ENCODE measurements around the gene CLEC5A.
"Not testable (repeated sequence)": the region's sequence is repeated elsewhere in the genome, so short reads cannot be mapped to it uniquely, and the experiment has no call there.

Gene CLEC5A

DNA sequence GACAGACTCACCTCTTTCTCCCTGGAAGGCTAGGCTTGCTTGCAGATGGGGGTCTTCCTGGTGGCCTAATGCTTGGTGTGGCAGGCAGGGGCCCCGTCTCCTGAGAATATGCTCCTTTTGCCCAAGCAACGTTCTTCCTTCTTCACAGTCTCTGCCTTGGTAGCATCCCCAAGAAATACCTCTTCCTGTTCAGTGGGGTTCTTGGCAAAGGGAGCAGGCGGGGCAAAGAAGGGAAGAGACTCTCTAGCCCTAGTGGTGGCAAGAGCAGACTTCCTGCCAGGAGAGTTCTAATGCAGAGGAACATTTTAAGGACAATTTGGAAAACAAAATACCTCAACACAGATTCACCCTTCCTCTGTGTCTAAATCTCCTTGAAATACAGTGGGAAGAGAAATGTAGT lies at the start of gene CLEC5A:
TSS of gene CLEC5A (minus strand) at position 179 of the 400 bp plus-strand sequence. CDS start 682 bp downstream, outside the sequence.
- H3K27me3 ChIP-seq (ENCODE audit: control insufficient read depth, insufficient read depth, low read length): no peaks in the 10 kb centered on the region
- no peaks in the 10 kb centered on the region for H3K9me3 ChIP-seq (ENCODE audit: control insufficient read depth, insufficient read depth, low read length)
- H3K36me3 ChIP-seq (ENCODE audit: control insufficient read depth, insufficient read depth, low read length): no peaks in the 10 kb centered on the region
- H3K9ac ChIP-seq (ENCODE audit: low read depth, low read length): no peak within 1 kb of the TSS
- no peak within 1 kb of the TSS for H3K27ac ChIP-seq (ENCODE audit: low read depth, low read length)
- H3K4me1 ChIP-seq (ENCODE audit: control insufficient read depth, insufficient read depth, low read length): no peaks in the 10 kb centered on the region
- H3K4me3 ChIP-seq (ENCODE audit: low read depth, low read length): no peak within 1 kb of the TSS

GRCh38 chr7:141993354-141993753 lies 46.6 kb upstream of the CLEC5A start:
- no peak overlapping the region for H3K27ac ChIP-seq (ENCODE audit: low read depth, low read length)

DNA sequence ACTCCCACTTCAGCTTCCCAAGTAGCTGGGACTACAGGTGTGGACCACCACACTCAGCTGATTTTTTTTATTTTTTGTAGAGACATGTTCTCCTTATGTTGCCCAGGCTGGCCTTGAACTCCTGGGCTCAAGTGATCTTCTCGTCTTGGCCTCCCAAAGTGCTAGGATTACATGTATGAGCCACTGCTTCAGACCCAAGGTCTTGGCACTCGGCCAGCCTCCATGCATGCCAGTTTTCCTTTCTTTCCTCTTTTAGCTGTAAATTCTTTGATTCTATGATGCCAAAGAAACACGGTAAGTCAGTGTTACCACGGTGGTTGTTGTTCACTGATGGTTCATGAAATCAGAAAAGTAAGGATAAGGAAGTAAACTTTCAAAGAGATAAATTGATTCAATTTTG lies 45.9 kb upstream of the CLEC5A start:
- H3K9ac ChIP-seq (ENCODE audit: low read depth, low read length): no peak overlapping the region
- no peaks in the 10 kb centered on the region for H3K9me3 ChIP-seq (ENCODE audit: control insufficient read depth, insufficient read depth, low read length)
- no peaks in the 10 kb centered on the region for H3K27me3 ChIP-seq (ENCODE audit: control insufficient read depth, insufficient read depth, low read length)
- H3K4me1 ChIP-seq (ENCODE audit: control insufficient read depth, insufficient read depth, low read length): no peaks in the 10 kb centered on the region
- no peaks in the 10 kb centered on the region for H3K36me3 ChIP-seq (ENCODE audit: control insufficient read depth, insufficient read depth, low read length)
- no peak overlapping the region for H3K27ac ChIP-seq (ENCODE audit: low read depth, low read length)
- no peak overlapping the region for H3K4me3 ChIP-seq (ENCODE audit: low read depth, low read length)

More at GRCh38 chr7:141993354-141993753, 46.6 kb upstream of the CLEC5A start:
- Histone ChIP-seq H3K9ac (ENCODE audit: low read depth, low read length) (no peak overlapping the region), H3K9me3 (ENCODE audit: control insufficient read depth, insufficient read depth, low read length) (no peaks in the 10 kb centered on the region), H3K27me3 (ENCODE audit: control insufficient read depth, insufficient read depth, low read length) (no peaks in the 10 kb centered on the region), H3K4me3 (ENCODE audit: low read depth, low read length) (no peak overlapping the region), H3K36me3 (ENCODE audit: control insufficient read depth, insufficient read depth, low read length) (no peaks in the 10 kb centered on the region), H3K4me1 (ENCODE audit: control insufficient read depth, insufficient read depth, low read length) (no peaks in the 10 kb centered on the region)

- no peaks in the 10 kb centered on the region for H3K27me3 ChIP-seq (ENCODE audit: control insufficient read depth, insufficient read depth, low read length)
- H3K4me3 ChIP-seq (ENCODE audit: low read depth, low read length): no peak overlapping the region
- H3K9me3 ChIP-seq (ENCODE audit: control insufficient read depth, insufficient read depth, low read length): no peaks in the 10 kb centered on the region
- H3K4me1 ChIP-seq (ENCODE audit: control insufficient read depth, insufficient read depth, low read length): no peaks in the 10 kb centered on the region
- no peak overlapping the region for H3K9ac ChIP-seq (ENCODE audit: low read depth, low read length)
- H3K27ac ChIP-seq (ENCODE audit: low read depth, low read length): no peak overlapping the region
- no peaks in the 10 kb centered on the region for H3K36me3 ChIP-seq (ENCODE audit: control insufficient read depth, insufficient read depth, low read length)
These were observed 45.4 kb upstream of the CLEC5A start for GRCh38 chr7:141992156-141992555.

DNA sequence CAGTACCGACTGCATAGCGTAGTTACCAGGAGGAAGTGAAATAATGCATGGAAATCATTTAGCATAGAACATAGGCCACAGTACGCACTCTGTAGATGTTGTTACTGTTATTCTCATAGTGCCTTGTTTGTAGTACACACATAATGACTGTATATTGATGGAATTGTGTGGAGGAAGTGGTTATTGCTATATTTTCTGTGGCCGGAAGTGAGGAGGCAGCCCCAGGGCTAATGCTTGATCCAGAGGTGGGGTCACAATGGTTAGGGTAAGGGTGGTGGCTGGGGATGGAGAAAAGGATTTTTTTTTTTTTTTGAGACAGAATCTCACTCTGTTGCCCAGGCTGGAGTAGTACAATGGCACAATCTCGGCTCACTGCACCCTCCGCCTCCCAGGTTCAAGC lies 44.4 kb upstream of the CLEC5A start:
- Histone ChIP-seq H3K4me3 (ENCODE audit: low read depth, low read length) (no peak overlapping the region), H3K27me3 (ENCODE audit: control insufficient read depth, insufficient read depth, low read length) (no peaks in the 10 kb centered on the region), H3K27ac (ENCODE audit: low read depth, low read length) (no peak overlapping the region), H3K36me3 (ENCODE audit: control insufficient read depth, insufficient read depth, low read length) (no peaks in the 10 kb centered on the region), H3K4me1 (ENCODE audit: control insufficient read depth, insufficient read depth, low read length) (no peaks in the 10 kb centered on the region), H3K9me3 (ENCODE audit: control insufficient read depth, insufficient read depth, low read length) (peaks cover 3% of the 10 kb centered on the region; the same call in 1 of the 2 replicates), H3K9ac (ENCODE audit: low read depth, low read length) (no peak overlapping the region)

DNA sequence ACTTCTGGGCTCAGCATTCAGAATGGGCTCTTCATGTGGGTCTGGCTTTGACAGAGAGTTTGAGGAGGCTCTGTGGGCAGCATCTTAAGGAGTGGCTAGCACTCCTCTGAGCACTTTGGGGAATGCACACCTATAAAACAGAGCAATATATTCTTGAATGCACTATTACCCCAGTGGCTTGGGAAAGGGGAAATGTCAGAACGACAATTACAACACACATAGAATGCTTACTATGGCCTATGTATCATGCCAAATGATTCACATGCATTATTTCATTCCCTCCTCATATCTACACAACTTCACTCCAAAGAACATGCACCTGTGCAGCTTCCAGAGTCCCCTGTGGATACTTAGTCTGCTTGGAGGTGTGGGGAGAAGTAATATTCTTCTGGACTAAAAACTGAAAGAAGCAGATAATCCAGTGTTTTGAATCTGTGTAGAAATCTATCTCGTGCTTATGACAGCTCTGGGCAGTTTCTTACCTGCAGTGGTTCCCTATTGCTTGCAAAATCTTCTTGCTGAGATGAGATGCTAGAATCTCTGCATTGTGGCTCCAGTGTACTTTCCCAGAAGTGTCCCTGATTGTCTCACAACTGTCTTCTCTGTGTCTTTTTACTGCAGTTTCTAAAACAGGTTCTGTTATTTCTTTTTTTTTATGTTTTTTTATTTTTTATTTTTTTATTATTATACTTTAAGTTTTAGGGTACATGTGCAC lies 43.4 kb upstream of the CLEC5A start:
- Histone ChIP-seq H3K9ac (ENCODE audit: low read depth, low read length) (no peak overlapping the region), H3K4me3 (ENCODE audit: low read depth, low read length) (no peak overlapping the region), H3K4me1 (ENCODE audit: control insufficient read depth, insufficient read depth, low read length) (no peaks in the 10 kb centered on the region), H3K9me3 (ENCODE audit: control insufficient read depth, insufficient read depth, low read length) (peaks cover 4% of the 10 kb centered on the region; the same call in 1 of the 2 replicates), H3K27me3 (ENCODE audit: control insufficient read depth, insufficient read depth, low read length) (no peaks in the 10 kb centered on the region), H3K27ac (ENCODE audit: low read depth, low read length) (no peak overlapping the region), H3K36me3 (ENCODE audit: control insufficient read depth, insufficient read depth, low read length) (no peaks in the 10 kb centered on the region)

DNA sequence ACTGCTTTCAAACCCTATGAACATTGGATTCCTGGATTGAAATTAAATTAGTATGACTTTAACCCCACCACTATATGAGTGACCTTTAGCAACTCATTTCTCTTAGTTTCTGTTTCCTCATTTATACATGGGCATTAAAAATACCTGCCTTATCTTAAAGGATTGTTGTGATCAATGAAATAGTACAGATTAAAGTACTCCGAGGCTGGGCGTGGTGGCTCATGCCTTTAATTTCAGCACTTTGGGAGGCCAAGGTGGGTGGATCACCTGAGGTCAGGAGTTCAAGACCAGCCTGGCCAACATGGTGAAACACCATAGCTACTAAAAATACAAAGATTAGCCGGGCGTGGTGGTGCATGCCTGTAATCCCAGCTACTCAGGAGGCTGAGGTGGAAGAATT lies 41.0 kb upstream of the CLEC5A start:
- not testable (repeated sequence) for H3K27ac ChIP-seq (ENCODE audit: low read depth, low read length); H3K4me3 ChIP-seq (ENCODE audit: low read depth, low read length); H3K4me1 ChIP-seq (ENCODE audit: control insufficient read depth, insufficient read depth, low read length); H3K36me3 ChIP-seq (ENCODE audit: control insufficient read depth, insufficient read depth, low read length); H3K9me3 ChIP-seq (ENCODE audit: control insufficient read depth, insufficient read depth, low read length); H3K27me3 ChIP-seq (ENCODE audit: control insufficient read depth, insufficient read depth, low read length); H3K9ac ChIP-seq (ENCODE audit: low read depth, low read length)

GRCh38 chr7:141986923-141987322 lies 40.1 kb upstream of the CLEC5A start:
- H3K36me3 ChIP-seq (ENCODE audit: control insufficient read depth, insufficient read depth, low read length): no peaks in the 10 kb centered on the region
- no peak overlapping the region for H3K27ac ChIP-seq (ENCODE audit: low read depth, low read length)
- no peak overlapping the region for H3K4me3 ChIP-seq (ENCODE audit: low read depth, low read length)
- H3K9ac ChIP-seq (ENCODE audit: low read depth, low read length): no peak overlapping the region
- peaks cover 4% of the 10 kb centered on the region; the same call in 1 of the 2 replicates for H3K9me3 ChIP-seq (ENCODE audit: control insufficient read depth, insufficient read depth, low read length)
- H3K4me1 ChIP-seq (ENCODE audit: control insufficient read depth, insufficient read depth, low read length): no peaks in the 10 kb centered on the region
- no peaks in the 10 kb centered on the region for H3K27me3 ChIP-seq (ENCODE audit: control insufficient read depth, insufficient read depth, low read length)

GRCh38 chr7:141985926-141986325 lies 39.2 kb upstream of the CLEC5A start:
- H3K36me3 ChIP-seq (ENCODE audit: control insufficient read depth, insufficient read depth, low read length); H3K4me3 ChIP-seq (ENCODE audit: low read depth, low read length); H3K27me3 ChIP-seq (ENCODE audit: control insufficient read depth, insufficient read depth, low read length); H3K27ac ChIP-seq (ENCODE audit: low read depth, low read length); H3K9me3 ChIP-seq (ENCODE audit: control insufficient read depth, insufficient read depth, low read length); H3K9ac ChIP-seq (ENCODE audit: low read depth, low read length); H3K4me1 ChIP-seq (ENCODE audit: control insufficient read depth, insufficient read depth, low read length): not testable (repeated sequence)

GRCh38 chr7:141979568-141979967 lies 32.8 kb upstream of the CLEC5A start:
- peaks cover 6% of the 10 kb centered on the region; the same call in 1 of the 2 replicates for H3K4me1 ChIP-seq (ENCODE audit: control insufficient read depth, insufficient read depth, low read length)
- no peak overlapping the region for H3K4me3 ChIP-seq (ENCODE audit: low read depth, low read length)
- H3K9me3 ChIP-seq (ENCODE audit: control insufficient read depth, insufficient read depth, low read length): no peaks in the 10 kb centered on the region
- H3K27me3 ChIP-seq (ENCODE audit: control insufficient read depth, insufficient read depth, low read length): no peaks in the 10 kb centered on the region
- H3K27ac ChIP-seq (ENCODE audit: low read depth, low read length): no peak overlapping the region
- H3K9ac ChIP-seq (ENCODE audit: low read depth, low read length): no peak overlapping the region
- no peaks in the 10 kb centered on the region for H3K36me3 ChIP-seq (ENCODE audit: control insufficient read depth, insufficient read depth, low read length)

DNA sequence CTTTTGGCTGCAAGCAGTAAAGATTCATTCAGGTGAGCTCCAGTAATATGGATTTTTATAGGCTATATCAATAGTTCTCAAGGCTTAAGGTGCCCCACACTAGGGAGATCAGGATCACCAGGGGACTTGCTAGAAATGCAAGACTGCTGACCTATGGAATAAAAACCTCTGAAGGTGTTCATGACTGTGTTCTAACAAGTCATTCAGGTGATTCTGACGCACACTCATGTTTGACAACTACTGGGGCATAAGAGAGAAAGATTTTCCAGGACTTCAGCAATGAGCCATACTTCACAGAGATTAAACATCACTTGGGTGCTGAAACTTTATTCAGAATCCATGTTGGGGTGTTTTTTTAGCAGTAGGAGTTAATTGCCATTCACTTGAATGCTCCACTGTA lies 31.6 kb upstream of the CLEC5A start:
- Histone ChIP-seq H3K27ac (ENCODE audit: low read depth, low read length) (no peak overlapping the region), H3K27me3 (ENCODE audit: control insufficient read depth, insufficient read depth, low read length) (no peaks in the 10 kb centered on the region), H3K9ac (ENCODE audit: low read depth, low read length) (no peak overlapping the region), H3K36me3 (ENCODE audit: control insufficient read depth, insufficient read depth, low read length) (no peaks in the 10 kb centered on the region), H3K9me3 (ENCODE audit: control insufficient read depth, insufficient read depth, low read length) (no peaks in the 10 kb centered on the region), H3K4me3 (ENCODE audit: low read depth, low read length) (no peak overlapping the region), H3K4me1 (ENCODE audit: control insufficient read depth, insufficient read depth, low read length) (peaks cover 6% of the 10 kb centered on the region; the same call in 1 of the 2 replicates)

Measured in HUES48 (cell line).